ENCODE data around the gene ANKRD50.

The ANKRD50 gene

DNA sequence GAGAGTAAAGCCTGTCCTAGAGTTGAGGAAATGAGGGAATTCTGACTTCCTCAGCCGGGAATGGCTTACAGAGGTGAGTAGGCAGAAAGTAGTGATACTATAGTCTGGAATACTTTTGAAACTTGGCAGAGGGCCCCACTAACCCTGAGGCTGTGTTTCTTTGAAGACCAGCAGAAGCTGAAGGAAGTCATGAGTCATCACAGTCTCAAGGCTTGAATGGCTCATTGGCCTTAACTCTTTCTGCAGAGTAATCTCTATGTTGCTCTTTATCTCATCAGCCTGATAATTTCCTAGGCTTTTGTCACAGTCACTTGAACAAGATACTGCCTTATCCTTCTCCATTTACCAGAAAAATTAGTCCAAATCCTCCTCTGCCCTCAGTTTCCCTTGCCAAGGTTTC is 80.8 kb downstream of the ANKRD50 start:
- no peak for DNase-seq

DNA sequence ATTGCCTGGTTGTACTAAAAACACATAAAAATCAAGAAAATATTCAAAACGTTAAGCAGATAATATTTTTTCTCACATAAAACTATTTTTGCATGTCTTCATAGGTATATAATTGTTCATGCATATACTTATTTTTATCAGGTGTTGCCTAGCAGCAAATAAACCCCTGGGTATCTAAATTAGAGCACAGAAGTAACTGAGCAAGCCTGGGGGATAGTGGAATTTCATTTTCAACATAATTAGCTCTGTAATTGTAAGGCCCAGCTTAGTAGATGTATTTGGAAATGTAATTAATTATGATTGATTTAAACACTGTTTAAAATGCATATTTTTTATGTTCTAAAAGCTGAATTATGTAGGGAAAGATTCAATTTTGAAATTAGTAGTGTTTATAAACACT is 82.9 kb downstream of the ANKRD50 start:
- no peak for DNase-seq
